SK-N-SH (cell line): ENCODE measurements around the gene MRPL23. TPM values are rescaled to one million over a fixed set of nuclear protein-coding genes. Genes with fewer than 3 reads are reported as not detected.

Source experiments
- CTCF ChIA-PET: fragments of 300-600, 350-600 bp; formaldehyde crosslinking; extraction: SDS; loops from one replicate; lab custom pipeline; 2021; lab: Yijun Ruan, JAX
- POLR2A ChIA-PET: fragments of 350-600 bp; sonication (Branson Sonifier 250); formaldehyde crosslinking; extraction: SDS; loops from one replicate; lab custom pipeline; 2020; ENCODE audit warnings: antibody characterized with exemption, inconsistent platforms; lab: Yijun Ruan, JAX
- DNase-seq: peaks from one replicate; pipeline ENCODE4 v3.0.0; 2012
- H2AFZ ChIP-seq: fragments of 200-600 bp; sonication (generic); 2 replicates; pipeline ENCODE4 v1.8.1; 2016; ENCODE audit warnings: antibody characterized with exemption, mild to moderate bottlenecking, low read depth
- H3F3A ChIP-seq: fragments of 200-600 bp; sonication (generic); replicated peaks from 2 replicates; pipeline ENCODE3; 2016; ENCODE audit warnings: antibody characterized with exemption, mild to moderate bottlenecking; ENCODE audit not compliant: insufficient read depth
- H3K27ac ChIP-seq, 2 experiments: fragments of 200-500 bp in 1 of 2; fragments of 200-600 bp in 1 of 2; sonication (Bioruptor generic) in 1 of 2; sonication (generic), shearing (Covaris generic) in 1 of 2; 2 replicates each; pipeline versions ENCODE4 v1.5.1 to v1.6.1; 2014 to 2016; ENCODE audit warnings: low read depth in 2 of 2, inconsistent platforms in 1 of 2, low read length in 1 of 2, mild to moderate bottlenecking in 1 of 2, mixed read lengths in 1 of 2
- H3K27me3 ChIP-seq: fragments of 200-600 bp; sonication (generic), shearing (Covaris generic); 2 replicates; pipeline ENCODE4 v1.6.1; 2016; ENCODE audit warnings: mixed run types; ENCODE audit not compliant: insufficient read depth
- H3K36me3 ChIP-seq, 2 experiments: fragments of 200-500 bp in 1 of 2; fragments of 200-600 bp in 1 of 2; sonication (Bioruptor generic) in 1 of 2; sonication (generic) in 1 of 2; replicated peaks in 1 of 2; 2 replicates each; pipeline versions ENCODE3 to v1.5.1; 2014 to 2016; ENCODE audit warnings: low read length in 1 of 2, mild to moderate bottlenecking in 1 of 2; ENCODE audit not compliant: insufficient read depth in 2 of 2, control insufficient read depth in 1 of 2
- H3K4me1 ChIP-seq, 2 experiments: fragments of 200-500 bp in 1 of 2; fragments of 200-600 bp in 1 of 2; sonication (Bioruptor generic) in 1 of 2; sonication (generic), shearing (Covaris generic) in 1 of 2; 2 replicates each; pipeline versions ENCODE4 v1.5.1 to v1.6.1; 2014 to 2016; ENCODE audit warnings: low read depth in 1 of 2, low read length in 1 of 2, mixed run types in 1 of 2; ENCODE audit not compliant: insufficient read depth in 2 of 2, control insufficient read depth in 1 of 2
- H3K4me2 ChIP-seq: fragments of 200-600 bp; sonication (generic), shearing (Covaris generic); 2 replicates; pipeline ENCODE4 v1.6.1; 2017; ENCODE audit warnings: mixed run types
- H3K4me3 ChIP-seq, 2 experiments: fragments of 200-500 bp in 1 of 2; fragments of 200-600 bp in 1 of 2; sonication (Bioruptor generic) in 1 of 2; sonication (generic), shearing (Covaris generic) in 1 of 2; 2 replicates each; pipeline versions ENCODE4 v1.5.1 to v1.8.1; 2014 to 2016; ENCODE audit warnings: low read depth in 2 of 2, inconsistent platforms in 1 of 2, low read length in 1 of 2, mild to moderate bottlenecking in 1 of 2, mixed read lengths in 1 of 2, moderate library complexity in 1 of 2
- H3K79me2 ChIP-seq: fragments of 200-600 bp; sonication (generic); 2 replicates; pipeline ENCODE4 v1.8.1; 2017; ENCODE audit warnings: mild to moderate bottlenecking; ENCODE audit not compliant: insufficient read depth
- H3K9ac ChIP-seq: fragments of 200-600 bp; sonication (generic); 2 replicates; pipeline ENCODE4 v1.6.1; 2017; ENCODE audit warnings: mixed run types
- H3K9me2 ChIP-seq: fragments of 200-600 bp; sonication (generic); 2 replicates; pipeline ENCODE4 v1.6.1; 2017; ENCODE audit warnings: mixed run types
- H3K9me3 ChIP-seq: fragments of 200-600 bp; sonication (generic); 2 replicates; pipeline ENCODE4 v1.6.1; 2017; ENCODE audit warnings: mixed run types, mild to moderate bottlenecking, moderate library complexity
- H4K20me1 ChIP-seq: fragments of 200-600 bp; sonication (generic); 2 replicates; pipeline ENCODE4 v1.6.1; 2017; ENCODE audit warnings: mild to moderate bottlenecking, mixed run types; ENCODE audit not compliant: insufficient read depth
- CHD2 ChIP-seq: fragments of 150-350 bp; IDR thresholded peaks from 2 replicates; pipeline ENCODE4 v1.6.1; 2018; ENCODE audit warnings: low read length; ENCODE audit not compliant: partially characterized antibody
- FOSL2 ChIP-seq: IDR thresholded peaks from 2 replicates; pipeline ENCODE4 v1.4.0; 2012; ENCODE audit warnings: low read depth, mild to moderate bottlenecking, moderate library complexity, borderline replicate concordance
- GATA2 ChIP-seq: sonication (generic); formaldehyde crosslinking; IDR thresholded peaks from 2 replicates; pipeline ENCODE4 v1.5.0; 2020; ENCODE audit warnings: mild to moderate bottlenecking, missing genetic modification reagents
- IRF3 ChIP-seq: fragments of 150-350 bp; IDR thresholded peaks from 2 replicates; pipeline ENCODE4 v1.6.1; 2016; ENCODE audit warnings: mild to moderate bottlenecking, low read depth, low read length
- PBX3 ChIP-seq: IDR thresholded peaks from 2 replicates; pipeline ENCODE4; 2012
- REST ChIP-seq: IDR thresholded peaks from 2 replicates; pipeline ENCODE4 v1.6.1; 2012; ENCODE audit warnings: mild to moderate bottlenecking, low read depth, low read length, moderate library complexity
- RFX5 ChIP-seq: IDR thresholded peaks from 2 replicates; pipeline ENCODE4 v1.6.1; 2012; ENCODE audit warnings: mild to moderate bottlenecking, improper control_type of control experiment, low read length
- TAF1 ChIP-seq: IDR thresholded peaks from 2 replicates; pipeline ENCODE4 v1.6.1; 2012; ENCODE audit warnings: low read depth, mild to moderate bottlenecking, low read length, moderate library complexity, borderline replicate concordance
- USF1 ChIP-seq: IDR thresholded peaks from 2 replicates; pipeline ENCODE4 v1.4.0; 2012; ENCODE audit warnings: low read depth, borderline replicate concordance
- WGBS: methylation state at CpG from one replicate; pipeline ENCODE4 v1.1.6; 2017; ENCODE audit warnings: low lambda C conversion rate; 5-methylcytosine and 5-hydroxymethylcytosine counted together
- polyA plus RNA-seq, 3 experiments: library from polyadenylated mRNA; depleted of rRNA; stranded (reverse); fragments of >200 nt; gene quantifications; 2 replicates each; pipeline ENCODE4 v1.2.3, GENCODE V29; 2012

MRPL23 gene
- polyA plus RNA-seq, 1 of the 3 experiments (the other 2 are of a cell fraction): 264 TPM

GRCh38 chr11:1947592-1948237 lies 583 bp downstream of the MRPL23 start:
- H3K4me3 ChIP-seq: no peak overlapping the region
- no peak overlapping the region for H2AFZ ChIP-seq
- H3F3A ChIP-seq: peaks cover 4% of the 10 kb centered on the region
- H3K9me3 ChIP-seq: no peaks in the 10 kb centered on the region
- TF ChIP-seq USF1: no peak
- no peak for TF ChIP-seq CHD2
- TF ChIP-seq IRF3: no peak
- TF ChIP-seq REST: no peak
- TF ChIP-seq RFX5: no peak
- TF ChIP-seq FOSL2: no peak
- TF ChIP-seq, all 33 proteins: peak for 0
- Histone ChIP-seq H3K4me1 (peaks cover 0 to 8% of the 10 kb centered on the region in 2 experiments; a peak in 1 of 4 replicates), H3K9ac (no peak overlapping the region), H3K79me2 (no peaks in the 10 kb centered on the region), H4K20me1 (no peaks in the 10 kb centered on the region), H3K4me2 (no peak overlapping the region), H3K36me3 (no peaks in the 10 kb centered on the region), H3K27ac (no peak overlapping the region), H3K27me3 (no peaks in the 10 kb centered on the region), H3K9me2 (no peaks in the 10 kb centered on the region)
- POLR2A ChIA-PET: interaction anchor here (0.6 to 2.4 kb wide), 10 partner anchors 8 to 245 kb away, joined by 3 to 13 read pairs (median 4); partner anchors contain the start of genes H19 and SYT8
- CTCF ChIA-PET: interaction anchor here (0.6 to 11.0 kb wide), 26 partner anchors 9 to 518 kb away, joined by 3 to 215 read pairs (median 6); partner anchors contain the start of genes H19 and TNNT3
- DNase-seq: no peak
- no CpG with 5 or more reads among the region's 36 CpGs for WGBS

- H4K20me1 ChIP-seq: no peaks in the 10 kb centered on the region
- DNase-seq: no peak
- H3K4me2 ChIP-seq: no peak overlapping the region
- WGBS: 0% methylated on average over 3 of the region's 11 CpGs
- H3K4me1 ChIP-seq: peaks cover 0 to 6% of the 10 kb centered on the region in 2 experiments; a peak in 1 of 4 replicates
- TF ChIP-seq TAF1 (no peak), GATA2 (CRISPR knock-in tag) (no peak), PBX3 (no peak)
- no peaks in the 10 kb centered on the region for H3K27me3 ChIP-seq
- no peaks in the 10 kb centered on the region for H3K9me2 ChIP-seq
- H2AFZ ChIP-seq: no peak overlapping the region
- H3K4me3 ChIP-seq: no peak overlapping the region
- ChIA-PET POLR2A (interaction anchor here (0.6 to 2.4 kb wide), 11 partner anchors 19 to 254 kb away, joined by 3 to 13 read pairs (median 4); partner anchors contain the start of genes H19 and SYT8), CTCF (interaction anchor here (0.8 to 11.0 kb wide), 29 partner anchors 10 to 296 kb away, joined by 3 to 215 read pairs (median 5); partner anchors contain the start of gene H19)
- no peak overlapping the region for H3K27ac ChIP-seq
- H3K36me3 ChIP-seq: no peaks in the 10 kb centered on the region
- H3K9me3 ChIP-seq: no peaks in the 10 kb centered on the region
- peaks cover 4% of the 10 kb centered on the region for H3F3A ChIP-seq
- H3K9ac ChIP-seq: no peak overlapping the region
- no peaks in the 10 kb centered on the region for H3K79me2 ChIP-seq
Observed at GRCh38 chr11:1948389-1948788, 1.3 kb downstream of the MRPL23 start.
